Gastrocnemius medialis (tissue), 4 donors: ENCODE data around the gene STH. TPM values are rescaled to one million over a fixed set of nuclear protein-coding genes. Genes with fewer than 3 reads are reported as not detected.
A peak's percentile ranks its signal among the peaks of the same experiment; 100 is the strongest.

ENCODE experiments used
- ATAC-seq, 2 donors: fragments of 150-250 bp; one replicate each; pipeline ENCODE4 v1.9.1; 2016
- DNase-seq, 2 donors: peaks; one replicate each; pipeline ENCODE4 v3.0.0-alpha.2; 2019
- H3K27ac ChIP-seq, 4 donors: fragments of 200-600 bp; sonication (generic); 1 replicate in 1 of 4; 2 replicates in 3 of 4; pipeline ENCODE4 v1.5.1; 2016 to 2018; ENCODE audit warnings: mild to moderate bottlenecking in 2 of 4, moderate library complexity in 1 of 4
- H3K27me3 ChIP-seq, 3 donors: fragments of 200-600 bp; sonication (generic) in 2 of 3; 1 replicate in 1 of 3; 2 replicates in 2 of 3; pipeline versions ENCODE4 v1.5.1 to v1.6.0; 2016 to 2019; ENCODE audit warnings: mild to moderate bottlenecking in 1 of 3, moderate library complexity in 1 of 3
- H3K36me3 ChIP-seq, 2 donors: fragments of 200-600 bp; sonication (generic) in 1 of 2; one replicate each; pipeline ENCODE4 v1.5.1; 2017 to 2018
- H3K4me1 ChIP-seq, 2 donors: fragments of 200-600 bp; sonication (generic) in 1 of 2; one replicate each; pipeline ENCODE4 v1.5.1; 2016 to 2017; ENCODE audit warnings: mild to moderate bottlenecking in 2 of 2
- H3K4me3 ChIP-seq, 4 donors: fragments of 200-600 bp; sonication (generic) in 3 of 4; 1 replicate in 1 of 4; 2 replicates in 3 of 4; pipeline ENCODE4 v1.5.1; 2016 to 2019; ENCODE audit warnings: mild to moderate bottlenecking in 2 of 4
- H3K9me3 ChIP-seq, 3 donors: fragments of 200-600 bp; sonication (generic) in 2 of 3; 1 replicate in 1 of 3; 2 replicates in 2 of 3; pipeline ENCODE4 v1.5.1; 2016 to 2019
- CTCF ChIP-seq, 5 experiments: fragments of 450-650 bp in 3 of 5; fragments of 200-600 bp in 2 of 5; sonication (generic) in 2 of 5; IDR thresholded peaks in 4 of 5; conservative IDR thresholded peaks in 1 of 5; 1 replicate in 4 of 5; 2 replicates in 1 of 5; pipeline ENCODE4 v1.5.1; 2016 to 2019; ENCODE audit warnings: antibody characterized with exemption in 5 of 5, mild to moderate bottlenecking in 3 of 5, moderate library complexity in 3 of 5
- POLR2A ChIP-seq, 2 donors: fragments of 450-650 bp; IDR thresholded peaks; one replicate each; pipeline ENCODE4 v1.6.1; 2017; ENCODE audit warnings: antibody characterized with exemption in 2 of 2, mild to moderate bottlenecking in 2 of 2, moderate library complexity in 2 of 2
- in situ Hi-C, 4 donors: fragments of 200-750 bp; cut with MboI; loops; one replicate each; pipeline versions ENCODE4 v1.15.0 to v1.8.0; 2017; ENCODE audit warnings: low sequenced_read_pairs in 4 of 4
- intact Hi-C: fragments of 100-400 bp; cut with DNase I; formaldehyde crosslinking; loops from one replicate; pipeline ENCODE4 v1.15.1; 2023; ENCODE audit warnings: low total_unique reads
- total RNA-seq, 4 donors: library from RNA; depleted of rRNA; stranded (reverse); fragments of >200 nt; gene quantifications; one replicate each; pipeline versions ENCODE4 v1.1.0 to v1.2.3, GENCODE V29; 2016

STH gene
- total RNA-seq, 4 donors from 2014 or later: not detected

GRCh38 chr17:46027976-46028325 lies 28.9 kb downstream of the STH start:
- intact Hi-C loops: no loop called here
- H3K27me3 ChIP-seq: no peaks in the 10 kb centered on the region
- in situ Hi-C loops: no loop called here
- DNase-seq: no peak
- peak; percentile 55 to 71 for ATAC-seq
- H3K9me3 ChIP-seq: no peaks in the 10 kb centered on the region
- no peak for TF ChIP-seq POLR2A (IDR thresholded peaks at IDR 0.05)
- no peak for TF ChIP-seq CTCF (IDR thresholded peaks at IDR 0.05 in 4 of 5, conservative IDR thresholded peaks at IDR 0.05 in 1 of 5)
- H3K4me3 ChIP-seq: no peak overlapping the region
- H3K36me3 ChIP-seq: peaks cover 0 to 60% of the 10 kb centered on the region in 2 donors
- H3K4me1 ChIP-seq: peaks cover 16 to 18% of the 10 kb centered on the region in 2 donors
- H3K27ac ChIP-seq: peak overlapping the region; percentile 58 to 74 (median 70)

- in situ Hi-C loops: no loop called here
- DNase-seq (no peak), ATAC-seq (no peak)
- Histone ChIP-seq H3K4me1 (peaks cover 16 to 18% of the 10 kb centered on the region in 2 donors), H3K36me3 (peaks cover 0 to 61% of the 10 kb centered on the region in 2 donors), H3K4me3 (no peak overlapping the region), H3K27me3 (no peaks in the 10 kb centered on the region), H3K9me3 (no peaks in the 10 kb centered on the region), H3K27ac (peak overlapping the region; percentile 58 to 74 (median 70))
- intact Hi-C loops: no loop called here
- TF ChIP-seq POLR2A (IDR thresholded peaks at IDR 0.05): no peak
Observed at GRCh38 chr17:46028374-46028773, 29.3 kb downstream of the STH start.

- no peak for ATAC-seq
- no peak for TF ChIP-seq CTCF (IDR thresholded peaks at IDR 0.05 in 4 of 5, conservative IDR thresholded peaks at IDR 0.05 in 1 of 5)
- no peak for TF ChIP-seq POLR2A (IDR thresholded peaks at IDR 0.05)
- H3K9me3 ChIP-seq: no peaks in the 10 kb centered on the region
- peaks cover 16 to 18% of the 10 kb centered on the region in 2 donors for H3K4me1 ChIP-seq
- no peaks in the 10 kb centered on the region for H3K27me3 ChIP-seq
- H3K36me3 ChIP-seq: peaks cover 0 to 63% of the 10 kb centered on the region in 2 donors
- in situ Hi-C loops: no loop called here
- no peak overlapping the region for H3K4me3 ChIP-seq
- DNase-seq: no peak
- intact Hi-C loops: no loop called here
- peak overlapping the region in 2 of 4 donors; percentile 2 to 74 for H3K27ac ChIP-seq
Observed at GRCh38 chr17:46028981-46029565, 30.0 kb downstream of the STH start.

GRCh38 chr17:46029627-46030026 lies 30.6 kb downstream of the STH start:
- H3K9me3 ChIP-seq: no peaks in the 10 kb centered on the region
- in situ Hi-C loops (loop anchor here in 1 of 4 donors (10.0 kb wide), 1 partner anchor 185 kb away; no protein-coding TSS in a partner anchor), intact Hi-C loops (no loop called here)
- ATAC-seq: no peak
- H3K36me3 ChIP-seq: peaks cover 0 to 68% of the 10 kb centered on the region in 2 donors
- no peak overlapping the region for H3K4me3 ChIP-seq
- no peak for DNase-seq
- H3K27ac ChIP-seq: peak overlapping the region in 1 of 4 donors; percentile 74
- H3K4me1 ChIP-seq: peaks cover 16 to 18% of the 10 kb centered on the region in 2 donors
- TF ChIP-seq CTCF (IDR thresholded peaks at IDR 0.05 in 4 of 5, conservative IDR thresholded peaks at IDR 0.05 in 1 of 5) (no peak), POLR2A (IDR thresholded peaks at IDR 0.05) (no peak)
- no peaks in the 10 kb centered on the region for H3K27me3 ChIP-seq

- in situ Hi-C loops: loop anchor here in 1 of 4 donors (10.0 kb wide), 1 partner anchor 184 kb away; no protein-coding TSS in a partner anchor
- TF ChIP-seq POLR2A (IDR thresholded peaks at IDR 0.05) (no peak), CTCF (IDR thresholded peaks at IDR 0.05 in 4 of 5, conservative IDR thresholded peaks at IDR 0.05 in 1 of 5) (no peak)
- intact Hi-C loops: no loop called here
- H3K9me3 ChIP-seq: no peaks in the 10 kb centered on the region
- ATAC-seq (no peak), DNase-seq (no peak)
- peaks cover 21 to 25% of the 10 kb centered on the region in 2 donors for H3K4me1 ChIP-seq
- peak overlapping the region in 1 of 4 donors; percentile 14 for H3K27ac ChIP-seq
- no peak overlapping the region for H3K4me3 ChIP-seq
- peaks cover 0 to 78% of the 10 kb centered on the region in 2 donors for H3K36me3 ChIP-seq
- no peaks in the 10 kb centered on the region for H3K27me3 ChIP-seq
Observed at GRCh38 chr17:46030752-46031151, 31.7 kb downstream of the STH start.
